ENCODE results near the gene MED7.

DNA sequence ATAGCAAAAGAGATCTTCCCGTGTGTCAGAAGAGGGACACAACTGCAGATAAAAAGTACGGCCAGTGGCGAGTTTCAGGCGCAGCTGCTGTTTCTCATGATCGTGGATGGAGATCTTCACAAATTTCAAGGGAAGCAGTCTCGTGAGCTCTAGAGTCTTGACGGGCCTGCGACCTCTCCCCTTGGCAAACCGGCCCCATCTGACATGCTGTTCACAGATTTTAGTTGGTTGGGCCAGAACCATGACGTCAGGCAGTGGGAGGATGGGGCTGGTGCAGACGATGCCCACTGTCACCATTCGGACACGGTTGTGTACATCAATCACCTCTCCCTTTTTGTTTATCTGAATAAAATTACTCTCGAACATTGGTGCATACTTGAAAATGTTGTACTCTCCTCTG, 23.0 kb upstream of the MED7 start:
- TF ChIP-seq, protein P1, sequence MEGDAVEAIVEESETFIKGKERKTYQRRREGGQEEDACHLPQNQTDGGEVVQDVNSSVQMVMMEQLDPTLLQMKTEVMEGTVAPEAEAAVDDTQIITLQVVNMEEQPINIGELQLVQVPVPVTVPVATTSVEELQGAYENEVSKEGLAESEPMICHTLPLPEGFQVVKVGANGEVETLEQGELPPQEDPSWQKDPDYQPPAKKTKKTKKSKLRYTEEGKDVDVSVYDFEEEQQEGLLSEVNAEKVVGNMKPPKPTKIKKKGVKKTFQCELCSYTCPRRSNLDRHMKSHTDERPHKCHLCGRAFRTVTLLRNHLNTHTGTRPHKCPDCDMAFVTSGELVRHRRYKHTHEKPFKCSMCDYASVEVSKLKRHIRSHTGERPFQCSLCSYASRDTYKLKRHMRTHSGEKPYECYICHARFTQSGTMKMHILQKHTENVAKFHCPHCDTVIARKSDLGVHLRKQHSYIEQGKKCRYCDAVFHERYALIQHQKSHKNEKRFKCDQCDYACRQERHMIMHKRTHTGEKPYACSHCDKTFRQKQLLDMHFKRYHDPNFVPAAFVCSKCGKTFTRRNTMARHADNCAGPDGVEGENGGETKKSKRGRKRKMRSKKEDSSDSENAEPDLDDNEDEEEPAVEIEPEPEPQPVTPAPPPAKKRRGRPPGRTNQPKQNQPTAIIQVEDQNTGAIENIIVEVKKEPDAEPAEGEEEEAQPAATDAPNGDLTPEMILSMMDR (IDR thresholded peaks at IDR 0.05): no peak
- no peak for TF ChIP-seq POLR2A (IDR thresholded peaks at IDR 0.05)
